Brain microvascular endothelial cell (primary cell): ENCODE measurements around the gene ZNF585A.
"Not testable (repeated sequence)": the region's sequence is repeated elsewhere in the genome, so short reads cannot be mapped to it uniquely, and the experiment has no call there.

Experiments
- DNase-seq: peaks from one replicate; pipeline ENCODE4 v3.0.0-alpha.2; 2020
- H3K27ac ChIP-seq: fragments of 250-450 bp; sonication (Bioruptor Pico); 2 replicates; pipeline ENCODE4 v1.5.1; 2020; ENCODE audit warnings: mild to moderate bottlenecking, moderate library complexity
- H3K27me3 ChIP-seq: fragments of 250-450 bp; sonication (Bioruptor Pico); replicated peaks from 2 replicates; pipeline ENCODE4 v1.5.1; 2020; ENCODE audit warnings: mild to moderate bottlenecking
- H3K36me3 ChIP-seq: fragments of 250-450 bp; sonication (Bioruptor Pico); replicated peaks from 2 replicates; pipeline ENCODE4 v1.5.1; 2020; ENCODE audit warnings: mild to moderate bottlenecking
- H3K4me3 ChIP-seq: 2 replicates; pipeline ENCODE4 v1.5.1; 2011; ENCODE audit warnings: low read depth, mild to moderate bottlenecking, control low read depth, low read length, moderate library complexity
- CTCF ChIP-seq: IDR thresholded peaks from 2 replicates; pipeline ENCODE4 v1.5.1; 2011; ENCODE audit warnings: low read depth, mild to moderate bottlenecking, moderate library complexity, low read length, control low read depth, inconsistent platforms; ENCODE audit errors: missing control alignments
- in situ Hi-C: cut with HindIII; loops from 2 replicates; pipeline ENCODE4 v1.10.0; 2017; ENCODE audit warnings: low sequenced_read_pairs, low pct_ligation_motif_present

Gene ZNF585A

GRCh38 chr19:37111753-37112152 is 60.7 kb downstream of the ZNF585A start:
- peak; percentile 26 for TF ChIP-seq CTCF
- in situ Hi-C loops, DNase-seq, H3K4me3 ChIP-seq, H3K27ac ChIP-seq, H3K36me3 ChIP-seq, H3K27me3 ChIP-seq: not testable (repeated sequence)

- in situ Hi-C loops, H3K36me3 ChIP-seq, H3K27ac ChIP-seq, DNase-seq, H3K4me3 ChIP-seq, H3K27me3 ChIP-seq: not testable (repeated sequence)
Observed at GRCh38 chr19:37104135-37104534, 68.4 kb downstream of the ZNF585A start.

- H3K27ac ChIP-seq = no peak overlapping the region
- no peaks in the 10 kb centered on the region for H3K36me3 ChIP-seq
- no peak overlapping the region for H3K4me3 ChIP-seq
- no peak for DNase-seq
- no peaks in the 10 kb centered on the region for H3K27me3 ChIP-seq
- TF ChIP-seq CTCF = no peak
- in situ Hi-C loops = no loop called here
Observed at GRCh38 chr19:37098570-37098969, 73.9 kb downstream of the ZNF585A start.

- H3K36me3 ChIP-seq = peaks cover 2% of the 10 kb centered on the region
- in situ Hi-C loops = no loop called here
- no peaks in the 10 kb centered on the region for H3K27me3 ChIP-seq
- no peak for DNase-seq
- TF ChIP-seq CTCF = no peak
- H3K4me3 ChIP-seq = no peak overlapping the region
- no peak overlapping the region for H3K27ac ChIP-seq
Observed at GRCh38 chr19:37095859-37096258, 76.6 kb downstream of the ZNF585A start.
